K562 (cell line): ENCODE measurements around the gene TRPM8. TPM values are rescaled to one million over a fixed set of nuclear protein-coding genes. Genes with fewer than 3 reads are reported as not detected.
A peak's percentile ranks its signal among the peaks of the same experiment; 100 is the strongest.

Source experiments
- ATAC-seq: fragments of 200-7000 bp; cut with Tn5 transposase; 3 replicates; pipeline ENCODE4 v1.9.1; 2020; ENCODE audit warnings: moderate library complexity
- BruUV-seq: library from RNA; stranded (reverse); fragments of 400-500 nt; replicated peaks from 2 replicates; lab custom pipeline; 2021; lab: Mats Ljungman, UMichigan
- CTCF ChIA-PET: fragments of 300-600 bp; formaldehyde crosslinking; extraction: SDS; loops from one replicate; lab custom pipeline; 2021; ENCODE audit warnings: low intra/inter-chr PET ratio; lab: Yijun Ruan, JAX
- POLR2A ChIA-PET: fragments of 300-600, 350-650 bp; sonication (Branson Sonifier 250); formaldehyde crosslinking; extraction: SDS; loops from one replicate; lab custom pipeline; 2021; ENCODE audit warnings: antibody characterized with exemption, inconsistent platforms; lab: Yijun Ruan, JAX
- DNase-seq, 4 experiments: peaks; one replicate each; pipeline versions ENCODE4 v3.0.0 to v3.0.0-alpha.2; 2011 to 2018; ENCODE audit warnings: low spot score in 3 of 4, mixed read lengths in 3 of 4; ENCODE audit errors: extremely low read depth in 1 of 4
- FAIRE-seq: peaks from 2 replicates; lab custom pipeline; 2011; peaks lifted over from hg19 to GRCh38; lab: Jason Lieb, UNC
- H2AFZ ChIP-seq: 2 replicates; pipeline ENCODE4 v1.6.0; 2011; ENCODE audit warnings: low read depth, low read length, control low read depth, inconsistent platforms
- H3K27ac ChIP-seq: fragments of 200-600 bp; 3 replicates; pipeline ENCODE4 v1.8.0; 2011; ENCODE audit warnings: low read depth, mild to moderate bottlenecking, control low read depth, inconsistent platforms, low read length, moderate library complexity, mixed read lengths; ENCODE audit errors: extremely low read depth
- H3K27me3 ChIP-seq, 2 experiments: fragments of 300-600 bp in 1 of 2; 2 replicates in 1 of 2; 3 replicates in 1 of 2; pipeline versions ENCODE4 v1.6.0 to v1.8.0; 2011; ENCODE audit warnings: inconsistent platforms in 2 of 2, low read length in 2 of 2, mild to moderate bottlenecking in 1 of 2, mixed read lengths in 1 of 2, moderate library complexity in 1 of 2; ENCODE audit not compliant: control insufficient read depth in 2 of 2, insufficient read depth in 2 of 2
- H3K36me3 ChIP-seq: fragments of 300-600 bp; 3 replicates; pipeline ENCODE4 v1.8.0; 2011; ENCODE audit warnings: mild to moderate bottlenecking, low read length, inconsistent platforms; ENCODE audit not compliant: control insufficient read depth, insufficient read depth
- H3K4me1 ChIP-seq, 2 experiments: fragments of 200-600 bp in 1 of 2; replicated peaks in 1 of 2; 2 replicates in 1 of 2; 3 replicates in 1 of 2; pipeline versions ENCODE4 v1.5.1 to v1.8.0; 2011; ENCODE audit warnings: inconsistent platforms in 2 of 2, low read length in 2 of 2, mild to moderate bottlenecking in 1 of 2, mixed read lengths in 1 of 2, moderate library complexity in 1 of 2; ENCODE audit not compliant: control insufficient read depth in 2 of 2, insufficient read depth in 2 of 2
- H3K4me2 ChIP-seq: 2 replicates; pipeline ENCODE4 v1.6.1; 2011; ENCODE audit warnings: low read length, control low read depth, inconsistent platforms, mixed read lengths; ENCODE audit not compliant: insufficient read depth
- H3K4me3 ChIP-seq: fragments of 200-600 bp; sonication (generic), shearing (Covaris generic); 2 replicates; pipeline ENCODE4 v1.5.1; 2016; ENCODE audit warnings: control low read depth, inconsistent platforms
- H3K79me2 ChIP-seq: fragments of 200-600 bp; 3 replicates; pipeline ENCODE4 v1.8.0; 2011; ENCODE audit warnings: low read length, inconsistent platforms; ENCODE audit not compliant: control insufficient read depth, insufficient read depth
- H3K9ac ChIP-seq, 2 experiments: 2 replicates each; pipeline versions ENCODE4 v1.6.0 to v1.6.1; 2011; ENCODE audit warnings: low read depth in 2 of 2, low read length in 2 of 2, control low read depth in 1 of 2, inconsistent platforms in 1 of 2, mild to moderate bottlenecking in 1 of 2, mixed read lengths in 1 of 2; ENCODE audit not compliant: insufficient read depth in 1 of 2
- H3K9me1 ChIP-seq: one replicate; pipeline ENCODE4 v1.6.0; 2011; ENCODE audit warnings: inconsistent platforms, mild to moderate bottlenecking, low read length, moderate library complexity; ENCODE audit not compliant: control insufficient read depth, insufficient read depth
- H3K9me3 ChIP-seq: replicated peaks from 2 replicates; pipeline ENCODE4 v1.5.1; 2011; ENCODE audit warnings: low read depth, low read length, inconsistent platforms; ENCODE audit not compliant: control insufficient read depth, insufficient read depth
- H4K20me1 ChIP-seq: replicated peaks from 2 replicates; pipeline ENCODE4 v1.6.1; 2011; ENCODE audit warnings: low read length, inconsistent platforms, mixed read lengths; ENCODE audit not compliant: control insufficient read depth, insufficient read depth
- ARID1B ChIP-seq: fragments of 450-650 bp; IDR thresholded peaks from 2 replicates; pipeline ENCODE4 v1.6.1; 2016; ENCODE audit warnings: antibody characterized with exemption, mild to moderate bottlenecking, inconsistent platforms
- ATF6 ChIP-seq: sonication (generic); formaldehyde crosslinking; IDR thresholded peaks from 2 replicates; pipeline ENCODE4 v1.4.0; 2020; ENCODE audit warnings: mild to moderate bottlenecking, missing genetic modification reagents
- CBFA2T2 ChIP-seq: fragments of 450-650 bp; conservative IDR thresholded peaks from 2 replicates; pipeline ENCODE4 v1.6.1; 2017; ENCODE audit warnings: mild to moderate bottlenecking
- CBFA2T3 ChIP-seq: fragments of 450-650 bp; IDR thresholded peaks from 2 replicates; pipeline ENCODE4 v1.6.1; 2017
- CC2D1A ChIP-seq: fragments of 450-650 bp; IDR thresholded peaks from 2 replicates; pipeline ENCODE4 v1.6.1; 2017; ENCODE audit warnings: mild to moderate bottlenecking
- CHD1 ChIP-seq: fragments of 200-600 bp; sonication (generic); IDR thresholded peaks from one replicate; pipeline ENCODE4 v1.6.1; 2012; ENCODE audit warnings: mild to moderate bottlenecking, moderate library complexity, low read length, inconsistent platforms
- COPS2 ChIP-seq: fragments of 450-650 bp; conservative IDR thresholded peaks from 2 replicates; pipeline ENCODE4 v1.6.1; 2016; ENCODE audit warnings: mild to moderate bottlenecking, moderate library complexity
- EGR1 ChIP-seq: fragments of 450-650 bp; conservative IDR thresholded peaks from 2 replicates; pipeline ENCODE4 v1.6.1; 2017; ENCODE audit warnings: mild to moderate bottlenecking
- ID3 ChIP-seq, 2 experiments: fragments of 250-450 bp in 1 of 2; fragments of 450-650 bp in 1 of 2; sonication (Bioruptor Pico) in 1 of 2; IDR thresholded peaks; 2 replicates each; pipeline versions ENCODE4 v1.6.1 to v1.8.0; 2016 to 2021; ENCODE audit warnings: mild to moderate bottlenecking in 2 of 2, moderate library complexity in 2 of 2, missing compliant biosample characterization in 1 of 2, missing genetic modification characterization in 1 of 2
- JUN ChIP-seq, 2 experiments: sonication (generic) in 1 of 2; formaldehyde crosslinking in 1 of 2; IDR thresholded peaks; 2 replicates each; pipeline versions ENCODE4 v1.6.1 to v1.8.0; 2012 to 2022; ENCODE audit warnings: borderline replicate concordance in 2 of 2, mild to moderate bottlenecking in 2 of 2, improper control_type of control experiment in 1 of 2, low read depth in 1 of 2, low read length in 1 of 2, missing genetic modification reagents in 1 of 2
- JUND ChIP-seq, 2 experiments: IDR thresholded peaks; 2 replicates in 1 of 2; 3 replicates in 1 of 2; pipeline ENCODE4 v1.6.1; 2011; ENCODE audit warnings: borderline replicate concordance in 2 of 2, low read depth in 2 of 2, low read length in 2 of 2, improper control_type of control experiment in 1 of 2, missing biosample characterization in 1 of 2, missing genetic modification characterization in 1 of 2, missing genetic modification reagents in 1 of 2
- RBM34 ChIP-seq: fragments of 200-400 bp; formaldehyde crosslinking; IDR thresholded peaks from 2 replicates; pipeline ENCODE4 v1.6.1; 2018; ENCODE audit warnings: low read length, borderline replicate concordance; ENCODE audit not compliant: insufficient read depth
- SNAPC5 ChIP-seq: fragments of 250-450 bp; sonication (Bioruptor Pico); IDR thresholded peaks from 2 replicates; pipeline ENCODE4 v1.8.0; 2021; ENCODE audit warnings: moderate library complexity, mild to moderate bottlenecking, inconsistent platforms
- TCF7 ChIP-seq: sonication (generic); IDR thresholded peaks from 2 replicates; pipeline ENCODE4 v1.6.1; 2016; ENCODE audit warnings: antibody characterized with exemption, borderline replicate concordance
- ZNF282 ChIP-seq: sonication (generic); formaldehyde crosslinking; IDR thresholded peaks from 2 replicates; pipeline ENCODE4 v1.8.1; 2023; ENCODE audit warnings: missing genetic modification reagents
- ZNF561 ChIP-seq: fragments of 450-650 bp; formaldehyde crosslinking; conservative IDR thresholded peaks from 2 replicates; pipeline ENCODE4 v1.4.0; 2020; ENCODE audit warnings: mild to moderate bottlenecking, moderate library complexity
- ZZZ3 ChIP-seq: fragments of 450-650 bp; IDR thresholded peaks from 2 replicates; pipeline ENCODE4 v1.6.1; 2016; ENCODE audit warnings: antibody characterized with exemption, mild to moderate bottlenecking, moderate library complexity
- WGBS: fragments of 100-300 bp; shearing (Covaris generic); methylation state at CpG from one replicate; pipeline ENCODE4 v1.1.6; 2016; ENCODE audit warnings: low coverage, mixed read lengths; ENCODE audit not compliant: insufficient coverage; ENCODE audit errors: missing lambda C conversion rate; 5-methylcytosine and 5-hydroxymethylcytosine counted together
- in situ Hi-C: fragments of 300-500 bp; cut with MboI; formaldehyde crosslinking; loops from 4 replicates; pipeline ENCODE4 v1.15.0; 2018; ENCODE audit warnings: inconsistent platforms, mixed read lengths
- intact Hi-C: fragments of 100-400 bp; cut with micrococcal nuclease; formaldehyde crosslinking; loops from 2 replicates; pipeline ENCODE4 v1.14.2; 2022
- polyA plus RNA-seq, 8 experiments: library from polyadenylated mRNA; depleted of rRNA in 4 of 8; stranded (reverse) in 5 of 8; unstranded in 3 of 8; fragments of >200 nt; fragmentation: Nextera tagmentation in 2 of 8; fragmentation: Illumina TruSeq in 1 of 8; extraction: Ambion mirVana in 2 of 8; extraction: Trizol in 1 of 8; gene quantifications; 2 replicates each; pipeline versions ENCODE4 v1.2.1 to v1.2.3, GENCODE V29; 2011 to 2014; ENCODE audit warnings: inconsistent platforms in 1 of 8, missing spikeins in 1 of 8
- total RNA-seq, 7 experiments: library from RNA; depleted of rRNA in 6 of 7; stranded (reverse); fragments of >200 nt in 6 of 7; fragmentation: Illumina TruSeq in 2 of 7; extraction: Trizol in 2 of 7; gene quantifications; 2 replicates each; pipeline versions ENCODE4 v1.2.1 to v1.2.3, GENCODE V29; 2011 to 2021; ENCODE audit warnings: low replicate concordance in 1 of 7

The TRPM8 gene
- total and polyA plus RNA-seq, 9 of the 15 experiments (the other 6 are each of a cell fraction or from before 2014, with no cell fraction given) = not detected

GRCh38 chr2:233974530-233975071, 57.4 kb downstream of the TRPM8 start:
- intact Hi-C loops = no loop called here
- ChIA-PET CTCF (no interaction called here), POLR2A (interaction anchor here (0.7 kb wide), 1 partner anchor 165 kb away, joined by 4 read pairs; no protein-coding TSS in a partner anchor)
- Histone ChIP-seq H3K4me2 (no peak overlapping the region), H3K36me3 (no peaks in the 10 kb centered on the region), H3K79me2 (no peaks in the 10 kb centered on the region), H3K27ac (no peak overlapping the region), H3K4me1 (no peaks in the 10 kb centered on the region), H3K9me3 (no peaks in the 10 kb centered on the region), H3K9me1 (no peaks in the 10 kb centered on the region), H4K20me1 (no peaks in the 10 kb centered on the region), H3K9ac (no peak overlapping the region), H3K4me3 (no peak overlapping the region), H3K27me3 (peaks cover 5 to 13% of the 10 kb centered on the region in 2 experiments; a peak in 4 of 5 replicates), H2AFZ (no peak overlapping the region)
- DNase-seq (peak in 2 of 4 experiments; percentile 13 to 48), FAIRE-seq (peak; percentile 79), ATAC-seq (no peak)
- in situ Hi-C loops = no loop called here
- BruUV-seq = no TSS peak
- WGBS = 7% methylated on average over 2 of the region's 4 CpGs
- TF ChIP-seq TCF7 (no peak), CBFA2T3 (peak; percentile 5; the same call in 1 of the 2 replicates), ATF6 (CRISPR knock-in tag) (no peak), CBFA2T2 (0 out of 2 replicates have a peak, but pooled peaks have one; percentile 5), ID3 (CRISPR knock-in tag; IDR thresholded peaks at IDR 0.05) (no peak), ID3 (tag; IDR thresholded peaks at IDR 0.05) (no peak), EGR1 (0 out of 2 replicates have a peak, but pooled peaks have one; percentile 7), SNAPC5 (CRISPR knock-in tag) (no peak), CHD1 (no peak), RBM34 (no peak), ZNF561 (CRISPR knock-in tag) (no peak), CC2D1A (no peak), COPS2 (no peak), ARID1B (peak; percentile 36; the same call in 1 of the 2 replicates), JUN (IDR thresholded peaks at IDR 0.05; ENCODE audit: borderline replicate concordance, low read depth, low read length) (0 out of 2 replicates have a peak, but pooled peaks have one; percentile 16), JUN (CRISPR knock-in tag; IDR thresholded peaks at IDR 0.05; ENCODE audit: borderline replicate concordance) (no peak), ZNF282 (CRISPR knock-in tag) (no peak), JUND (IDR thresholded peaks at IDR 0.05; ENCODE audit: borderline replicate concordance, low read depth, low read length) (peak; percentile 31; the same call in 1 of the 2 replicates), JUND (tag; IDR thresholded peaks at IDR 0.05; ENCODE audit: borderline replicate concordance, low read depth, low read length) (no peak), ZZZ3 (no peak)
